Myocyte (in vitro differentiated cells): Measurements from ENCODE around the gene DCK. TPM values are rescaled to one million over a fixed set of nuclear protein-coding genes. Genes with fewer than 3 reads are reported as not detected.
"Not testable (repeated sequence)": the region's sequence is repeated elsewhere in the genome, so short reads cannot be mapped to it uniquely, and the experiment has no call there.

ENCODE experiments used
- DNase-seq: peaks from one replicate; pipeline ENCODE4 v3.0.0-alpha.2; 2012; ENCODE audit warnings: low read depth
- total RNA-seq: library from RNA; depleted of rRNA; stranded (reverse); fragments of >200 nt; gene quantifications from 2 replicates; pipeline ENCODE4 v1.2.3, GENCODE V29; 2014

The DCK gene
- total RNA-seq, 1 donor from 2014 or later: 27.2 TPM

GRCh38 chr4:70999639-71000038 is 6.2 kb downstream of the DCK start:
- not testable (repeated sequence) for DNase-seq

DNA sequence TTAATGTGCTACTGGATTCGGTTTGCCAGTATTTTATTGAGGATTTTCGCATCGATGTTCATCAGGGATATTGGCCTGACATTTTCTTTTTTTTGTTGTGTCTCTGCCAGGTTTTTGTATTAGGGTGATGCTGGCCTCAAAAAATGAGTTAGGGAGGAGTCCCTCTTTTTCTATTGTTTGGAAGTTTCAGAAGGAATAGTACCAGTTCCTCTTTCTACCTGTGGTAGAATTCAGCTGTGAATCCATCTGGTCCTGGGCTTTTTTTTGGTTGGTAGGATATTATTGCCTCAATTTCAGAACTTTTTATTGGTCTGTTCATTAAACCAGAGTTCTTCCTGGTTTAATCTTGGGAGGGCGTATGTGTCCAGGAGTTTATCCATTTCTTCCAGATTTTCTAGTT is 7.9 kb downstream of the DCK start:
- DNase-seq: not testable (repeated sequence)

DNA sequence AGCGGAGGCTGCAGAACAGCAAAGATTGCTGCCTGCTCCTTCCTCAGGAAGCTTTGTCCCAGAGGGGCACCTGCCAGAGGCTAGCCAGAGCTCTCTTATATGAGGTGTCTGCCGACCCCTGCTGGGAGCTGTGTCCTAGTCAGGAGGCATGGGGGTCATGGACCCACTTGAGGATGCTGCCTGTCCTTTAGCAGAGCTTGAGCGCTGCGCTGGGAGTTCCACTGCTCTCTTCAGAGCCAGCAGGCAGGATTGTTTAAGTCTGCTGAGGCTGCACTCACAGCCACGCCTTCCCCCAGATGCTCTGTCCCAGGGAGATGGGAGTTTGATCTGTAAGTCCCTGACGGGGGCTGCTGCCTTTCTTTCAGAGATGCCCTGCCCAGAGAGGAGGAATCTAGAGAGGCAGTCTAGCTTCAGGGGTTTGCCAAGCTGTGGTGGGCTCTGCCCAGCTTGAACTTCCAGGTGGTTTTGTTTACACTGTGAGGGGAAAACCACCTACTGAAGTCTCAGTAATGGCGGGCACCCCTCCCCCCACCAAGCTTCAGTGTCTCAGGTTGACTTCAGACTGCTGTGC is 10.9 kb downstream of the DCK start:
- no peak for DNase-seq

GRCh38 chr4:71005025-71005424 is 11.6 kb downstream of the DCK start:
- not testable (repeated sequence) for DNase-seq

DNA sequence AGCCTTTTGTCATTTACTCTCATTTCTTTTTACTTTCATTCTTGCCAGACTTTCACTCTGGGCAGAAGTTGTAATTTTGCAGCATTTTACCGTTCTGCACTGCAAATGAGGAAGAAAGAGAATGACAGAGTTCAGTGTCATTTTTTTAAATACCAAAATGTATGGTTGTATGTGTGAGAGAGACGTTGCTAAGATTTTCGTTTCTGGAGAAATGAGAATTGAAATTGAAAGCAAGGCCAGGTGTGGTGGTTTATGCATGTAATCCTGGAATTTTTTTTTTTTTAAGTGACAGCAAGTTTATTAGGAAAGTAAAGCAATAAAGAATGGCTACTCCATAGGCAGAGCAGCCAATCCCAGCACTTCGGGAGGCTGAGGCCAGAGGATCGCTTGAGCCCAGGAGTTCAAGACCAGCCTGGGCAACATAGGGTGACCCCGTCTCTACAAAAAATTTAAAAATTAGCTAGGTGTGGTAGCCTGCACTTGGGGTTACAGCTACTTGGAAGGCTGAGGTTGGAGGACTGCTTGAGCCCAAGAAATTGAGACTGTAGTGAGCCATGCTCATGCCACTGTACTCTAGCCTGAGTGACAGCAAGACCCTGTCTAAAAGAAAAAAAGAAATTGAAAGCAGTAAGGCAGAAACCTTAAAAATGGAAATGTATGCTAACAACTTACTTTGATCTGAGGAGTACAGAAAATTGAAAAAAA is 12.9 kb downstream of the DCK start:
- DNase-seq: no peak

GRCh38 chr4:71008196-71008595 is 14.7 kb downstream of the DCK start:
- no peak for DNase-seq

GRCh38 chr4:71009086-71009485 is 15.6 kb downstream of the DCK start:
- no peak for DNase-seq

DNA sequence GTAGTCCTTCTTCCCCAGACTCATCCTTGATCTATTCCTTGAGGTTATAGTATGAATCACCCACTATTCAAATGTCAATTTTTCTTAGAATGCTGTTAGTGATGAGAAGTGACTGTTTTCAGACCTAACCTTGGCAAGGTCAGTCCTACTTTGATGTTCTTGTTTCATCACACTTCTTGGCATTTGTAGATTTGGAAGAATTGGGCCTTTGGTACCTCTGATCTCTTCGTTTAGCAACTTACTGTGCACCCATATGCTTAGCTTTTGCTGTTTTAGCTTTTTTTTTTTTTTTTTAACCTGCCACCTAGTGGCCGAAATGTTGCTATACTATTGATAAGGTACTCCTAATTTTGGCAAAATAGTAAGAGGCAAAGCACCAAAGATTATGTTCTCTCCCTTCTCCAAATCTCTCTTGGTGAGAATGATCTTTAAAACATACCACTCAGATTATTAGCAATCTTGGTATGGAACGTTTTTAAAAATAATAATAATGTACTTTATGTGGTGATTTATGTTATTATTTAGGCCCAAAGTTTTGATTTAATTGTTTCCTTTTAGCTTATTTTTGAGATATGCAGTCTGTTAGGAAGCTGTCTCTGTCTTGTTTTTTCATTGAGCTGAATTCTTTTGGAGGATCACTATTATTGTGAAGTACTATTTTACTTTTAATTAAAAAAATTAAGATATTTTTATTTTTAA is 16.6 kb downstream of the DCK start:
- DNase-seq: peak; percentile 58

GRCh38 chr4:71011451-71011850 is 18.0 kb downstream of the DCK start:
- DNase-seq: peak; percentile 30

DNA sequence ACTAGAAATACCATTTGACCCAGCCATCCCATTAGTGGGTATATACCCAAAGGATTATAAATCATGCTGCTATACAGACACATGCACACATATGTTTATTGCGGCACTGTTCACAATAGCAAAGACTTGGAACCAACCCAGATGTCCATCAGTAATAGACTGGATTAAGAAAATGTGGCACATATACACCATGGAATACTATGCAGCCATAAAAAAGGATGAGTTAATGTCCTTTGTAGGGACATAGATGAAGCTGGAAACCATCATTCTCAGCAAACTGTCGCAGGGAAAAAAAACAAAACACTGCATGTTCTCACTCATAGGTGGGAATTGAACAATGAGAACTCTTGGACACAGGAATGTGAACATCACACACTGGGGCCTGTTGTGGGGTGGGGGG is 23.9 kb downstream of the DCK start:
- not testable (repeated sequence) for DNase-seq

DNA sequence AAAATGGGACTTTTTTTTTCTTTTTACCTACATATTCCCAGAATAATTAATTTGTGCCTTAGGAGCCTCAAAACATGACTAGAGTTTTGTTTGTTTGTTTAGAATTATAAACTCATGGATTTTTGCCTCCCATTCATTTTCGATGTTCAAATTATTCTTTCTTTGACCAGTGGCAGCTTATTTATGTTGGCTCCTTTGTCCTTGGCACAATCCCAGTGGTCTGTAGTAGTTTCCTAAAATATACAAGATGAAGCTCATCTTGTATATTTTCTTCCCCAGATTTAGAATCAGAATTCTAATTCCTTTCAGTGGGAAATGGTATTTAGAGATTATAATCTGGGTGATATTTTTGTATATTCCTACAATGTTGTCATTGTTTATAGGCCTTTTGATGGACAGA is 27.2 kb downstream of the DCK start:
- DNase-seq: peak; percentile 8

GRCh38 chr4:71025654-71026053 is 32.2 kb downstream of the DCK start:
- no peak for DNase-seq

DNA sequence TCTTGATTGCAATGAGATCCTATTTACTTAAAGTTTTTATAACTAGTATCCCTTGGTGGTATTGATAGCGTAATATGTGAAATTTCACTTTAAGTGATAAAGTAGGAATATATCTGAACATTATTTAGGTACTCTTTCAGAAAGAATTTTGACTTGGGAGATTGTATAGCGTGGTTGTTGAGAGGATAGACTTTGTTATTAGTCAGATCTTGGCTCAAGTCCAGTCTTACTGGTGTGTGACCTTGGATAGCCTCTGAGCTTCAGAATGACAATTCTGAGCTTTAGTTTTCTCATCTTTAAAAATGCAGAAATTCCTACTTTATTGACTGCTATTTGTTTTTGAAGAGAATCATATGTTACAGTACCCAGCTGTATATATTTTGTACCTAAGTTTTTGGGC is 32.6 kb downstream of the DCK start:
- DNase-seq: peak; percentile 88

- no peak for DNase-seq
Observed at GRCh38 chr4:71027611-71028010, 34.2 kb downstream of the DCK start.

- no peak for DNase-seq
Observed at GRCh38 chr4:71029504-71029903, 36.1 kb downstream of the DCK start.

GRCh38 chr4:71032106-71032505 is 38.7 kb downstream of the DCK start:
- peak; percentile 68 for DNase-seq

GRCh38 chr4:71045256-71045655 is 51.8 kb downstream of the DCK start:
- DNase-seq: no peak

- DNase-seq: no peak
Observed at GRCh38 chr4:71049395-71049794, 55.9 kb downstream of the DCK start.

GRCh38 chr4:71050809-71051208 is 57.4 kb downstream of the DCK start:
- no peak for DNase-seq

GRCh38 chr4:71052034-71052433 is 58.6 kb downstream of the DCK start:
- no peak for DNase-seq

- DNase-seq: no peak
Observed at GRCh38 chr4:71052716-71053115, 59.3 kb downstream of the DCK start.

DNA sequence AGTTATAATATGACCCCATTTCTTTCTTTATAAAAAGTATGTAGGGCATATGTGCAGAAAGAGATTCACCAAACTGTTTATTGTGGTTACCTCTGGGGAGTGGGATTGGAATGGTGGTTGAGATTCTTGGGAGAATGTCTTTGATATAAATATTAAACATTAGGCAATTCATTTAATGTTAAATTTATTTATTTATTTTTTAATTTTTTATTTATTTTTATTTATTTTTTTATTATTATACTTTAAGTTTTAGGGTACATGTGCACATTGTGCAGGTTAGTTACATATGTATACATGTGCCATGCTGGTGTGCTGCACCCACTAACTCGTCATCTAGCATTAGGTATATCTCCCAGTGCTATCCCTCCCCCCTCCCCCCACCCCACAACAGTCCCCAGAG is 60.2 kb downstream of the DCK start:
- not testable (repeated sequence) for DNase-seq

GRCh38 chr4:71059573-71059972 is 66.1 kb downstream of the DCK start:
- not testable (repeated sequence) for DNase-seq
